ENCODE data around the gene RTP2.

DNA sequence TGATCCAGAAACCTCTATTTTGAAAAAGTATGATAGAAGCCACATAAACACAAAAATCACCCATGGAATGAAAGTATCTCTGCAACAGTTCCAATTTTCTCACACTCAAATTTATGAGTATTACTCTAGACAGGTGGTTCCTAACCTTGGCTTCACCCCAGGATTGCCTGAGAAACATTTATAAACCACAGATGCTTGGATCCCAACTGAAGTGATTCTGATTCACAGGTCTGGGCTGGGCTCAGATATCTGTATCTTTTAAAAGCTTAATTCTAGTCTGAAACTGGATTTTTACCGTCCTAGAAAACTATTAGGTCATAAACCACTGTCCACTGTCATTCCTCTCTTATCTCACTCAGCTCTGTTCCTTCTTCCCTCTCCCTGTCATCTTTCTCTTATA, 24.8 kb downstream of the RTP2 start:
- TF ChIP-seq, protein P1, sequence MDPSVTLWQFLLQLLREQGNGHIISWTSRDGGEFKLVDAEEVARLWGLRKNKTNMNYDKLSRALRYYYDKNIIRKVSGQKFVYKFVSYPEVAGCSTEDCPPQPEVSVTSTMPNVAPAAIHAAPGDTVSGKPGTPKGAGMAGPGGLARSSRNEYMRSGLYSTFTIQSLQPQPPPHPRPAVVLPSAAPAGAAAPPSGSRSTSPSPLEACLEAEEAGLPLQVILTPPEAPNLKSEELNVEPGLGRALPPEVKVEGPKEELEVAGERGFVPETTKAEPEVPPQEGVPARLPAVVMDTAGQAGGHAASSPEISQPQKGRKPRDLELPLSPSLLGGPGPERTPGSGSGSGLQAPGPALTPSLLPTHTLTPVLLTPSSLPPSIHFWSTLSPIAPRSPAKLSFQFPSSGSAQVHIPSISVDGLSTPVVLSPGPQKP (CRISPR knock-in tag; IDR thresholded peaks at IDR 0.05): no peak
- TF ChIP-seq, protein P2, sequence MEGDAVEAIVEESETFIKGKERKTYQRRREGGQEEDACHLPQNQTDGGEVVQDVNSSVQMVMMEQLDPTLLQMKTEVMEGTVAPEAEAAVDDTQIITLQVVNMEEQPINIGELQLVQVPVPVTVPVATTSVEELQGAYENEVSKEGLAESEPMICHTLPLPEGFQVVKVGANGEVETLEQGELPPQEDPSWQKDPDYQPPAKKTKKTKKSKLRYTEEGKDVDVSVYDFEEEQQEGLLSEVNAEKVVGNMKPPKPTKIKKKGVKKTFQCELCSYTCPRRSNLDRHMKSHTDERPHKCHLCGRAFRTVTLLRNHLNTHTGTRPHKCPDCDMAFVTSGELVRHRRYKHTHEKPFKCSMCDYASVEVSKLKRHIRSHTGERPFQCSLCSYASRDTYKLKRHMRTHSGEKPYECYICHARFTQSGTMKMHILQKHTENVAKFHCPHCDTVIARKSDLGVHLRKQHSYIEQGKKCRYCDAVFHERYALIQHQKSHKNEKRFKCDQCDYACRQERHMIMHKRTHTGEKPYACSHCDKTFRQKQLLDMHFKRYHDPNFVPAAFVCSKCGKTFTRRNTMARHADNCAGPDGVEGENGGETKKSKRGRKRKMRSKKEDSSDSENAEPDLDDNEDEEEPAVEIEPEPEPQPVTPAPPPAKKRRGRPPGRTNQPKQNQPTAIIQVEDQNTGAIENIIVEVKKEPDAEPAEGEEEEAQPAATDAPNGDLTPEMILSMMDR (IDR thresholded peaks at IDR 0.05 in 2 of 3, conservative IDR thresholded peaks at IDR 0.05 in 1 of 3; ENCODE audit: insufficient read depth in 2 of 3, low read depth in 1 of 3, low read length in 3 of 3): no peak
- no peak for TF ChIP-seq GTF2F1 (IDR thresholded peaks at IDR 0.05; ENCODE audit: low read depth, low read length)
- TF ChIP-seq, protein P3, sequence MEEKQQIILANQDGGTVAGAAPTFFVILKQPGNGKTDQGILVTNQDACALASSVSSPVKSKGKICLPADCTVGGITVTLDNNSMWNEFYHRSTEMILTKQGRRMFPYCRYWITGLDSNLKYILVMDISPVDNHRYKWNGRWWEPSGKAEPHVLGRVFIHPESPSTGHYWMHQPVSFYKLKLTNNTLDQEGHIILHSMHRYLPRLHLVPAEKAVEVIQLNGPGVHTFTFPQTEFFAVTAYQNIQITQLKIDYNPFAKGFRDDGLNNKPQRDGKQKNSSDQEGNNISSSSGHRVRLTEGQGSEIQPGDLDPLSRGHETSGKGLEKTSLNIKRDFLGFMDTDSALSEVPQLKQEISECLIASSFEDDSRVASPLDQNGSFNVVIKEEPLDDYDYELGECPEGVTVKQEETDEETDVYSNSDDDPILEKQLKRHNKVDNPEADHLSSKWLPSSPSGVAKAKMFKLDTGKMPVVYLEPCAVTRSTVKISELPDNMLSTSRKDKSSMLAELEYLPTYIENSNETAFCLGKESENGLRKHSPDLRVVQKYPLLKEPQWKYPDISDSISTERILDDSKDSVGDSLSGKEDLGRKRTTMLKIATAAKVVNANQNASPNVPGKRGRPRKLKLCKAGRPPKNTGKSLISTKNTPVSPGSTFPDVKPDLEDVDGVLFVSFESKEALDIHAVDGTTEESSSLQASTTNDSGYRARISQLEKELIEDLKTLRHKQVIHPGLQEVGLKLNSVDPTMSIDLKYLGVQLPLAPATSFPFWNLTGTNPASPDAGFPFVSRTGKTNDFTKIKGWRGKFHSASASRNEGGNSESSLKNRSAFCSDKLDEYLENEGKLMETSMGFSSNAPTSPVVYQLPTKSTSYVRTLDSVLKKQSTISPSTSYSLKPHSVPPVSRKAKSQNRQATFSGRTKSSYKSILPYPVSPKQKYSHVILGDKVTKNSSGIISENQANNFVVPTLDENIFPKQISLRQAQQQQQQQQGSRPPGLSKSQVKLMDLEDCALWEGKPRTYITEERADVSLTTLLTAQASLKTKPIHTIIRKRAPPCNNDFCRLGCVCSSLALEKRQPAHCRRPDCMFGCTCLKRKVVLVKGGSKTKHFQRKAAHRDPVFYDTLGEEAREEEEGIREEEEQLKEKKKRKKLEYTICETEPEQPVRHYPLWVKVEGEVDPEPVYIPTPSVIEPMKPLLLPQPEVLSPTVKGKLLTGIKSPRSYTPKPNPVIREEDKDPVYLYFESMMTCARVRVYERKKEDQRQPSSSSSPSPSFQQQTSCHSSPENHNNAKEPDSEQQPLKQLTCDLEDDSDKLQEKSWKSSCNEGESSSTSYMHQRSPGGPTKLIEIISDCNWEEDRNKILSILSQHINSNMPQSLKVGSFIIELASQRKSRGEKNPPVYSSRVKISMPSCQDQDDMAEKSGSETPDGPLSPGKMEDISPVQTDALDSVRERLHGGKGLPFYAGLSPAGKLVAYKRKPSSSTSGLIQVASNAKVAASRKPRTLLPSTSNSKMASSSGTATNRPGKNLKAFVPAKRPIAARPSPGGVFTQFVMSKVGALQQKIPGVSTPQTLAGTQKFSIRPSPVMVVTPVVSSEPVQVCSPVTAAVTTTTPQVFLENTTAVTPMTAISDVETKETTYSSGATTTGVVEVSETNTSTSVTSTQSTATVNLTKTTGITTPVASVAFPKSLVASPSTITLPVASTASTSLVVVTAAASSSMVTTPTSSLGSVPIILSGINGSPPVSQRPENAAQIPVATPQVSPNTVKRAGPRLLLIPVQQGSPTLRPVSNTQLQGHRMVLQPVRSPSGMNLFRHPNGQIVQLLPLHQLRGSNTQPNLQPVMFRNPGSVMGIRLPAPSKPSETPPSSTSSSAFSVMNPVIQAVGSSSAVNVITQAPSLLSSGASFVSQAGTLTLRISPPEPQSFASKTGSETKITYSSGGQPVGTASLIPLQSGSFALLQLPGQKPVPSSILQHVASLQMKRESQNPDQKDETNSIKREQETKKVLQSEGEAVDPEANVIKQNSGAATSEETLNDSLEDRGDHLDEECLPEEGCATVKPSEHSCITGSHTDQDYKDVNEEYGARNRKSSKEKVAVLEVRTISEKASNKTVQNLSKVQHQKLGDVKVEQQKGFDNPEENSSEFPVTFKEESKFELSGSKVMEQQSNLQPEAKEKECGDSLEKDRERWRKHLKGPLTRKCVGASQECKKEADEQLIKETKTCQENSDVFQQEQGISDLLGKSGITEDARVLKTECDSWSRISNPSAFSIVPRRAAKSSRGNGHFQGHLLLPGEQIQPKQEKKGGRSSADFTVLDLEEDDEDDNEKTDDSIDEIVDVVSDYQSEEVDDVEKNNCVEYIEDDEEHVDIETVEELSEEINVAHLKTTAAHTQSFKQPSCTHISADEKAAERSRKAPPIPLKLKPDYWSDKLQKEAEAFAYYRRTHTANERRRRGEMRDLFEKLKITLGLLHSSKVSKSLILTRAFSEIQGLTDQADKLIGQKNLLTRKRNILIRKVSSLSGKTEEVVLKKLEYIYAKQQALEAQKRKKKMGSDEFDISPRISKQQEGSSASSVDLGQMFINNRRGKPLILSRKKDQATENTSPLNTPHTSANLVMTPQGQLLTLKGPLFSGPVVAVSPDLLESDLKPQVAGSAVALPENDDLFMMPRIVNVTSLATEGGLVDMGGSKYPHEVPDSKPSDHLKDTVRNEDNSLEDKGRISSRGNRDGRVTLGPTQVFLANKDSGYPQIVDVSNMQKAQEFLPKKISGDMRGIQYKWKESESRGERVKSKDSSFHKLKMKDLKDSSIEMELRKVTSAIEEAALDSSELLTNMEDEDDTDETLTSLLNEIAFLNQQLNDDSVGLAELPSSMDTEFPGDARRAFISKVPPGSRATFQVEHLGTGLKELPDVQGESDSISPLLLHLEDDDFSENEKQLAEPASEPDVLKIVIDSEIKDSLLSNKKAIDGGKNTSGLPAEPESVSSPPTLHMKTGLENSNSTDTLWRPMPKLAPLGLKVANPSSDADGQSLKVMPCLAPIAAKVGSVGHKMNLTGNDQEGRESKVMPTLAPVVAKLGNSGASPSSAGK (IDR thresholded peaks at IDR 0.05): no peak
- TF ChIP-seq RFX5 (IDR thresholded peaks at IDR 0.05; ENCODE audit: low read depth, low read length): no peak
- TF ChIP-seq SP1 (CRISPR knock-in tag; IDR thresholded peaks at IDR 0.05): no peak
- TF ChIP-seq TRIM28 (IDR thresholded peaks at IDR 0.05): no peak
- TF ChIP-seq CREM (IDR thresholded peaks at IDR 0.05; ENCODE audit: low read depth): no peak
- no peak for TF ChIP-seq ZNF274 (IDR thresholded peaks at IDR 0.05; ENCODE audit: borderline replicate concordance, low read depth, low read length)

Data from K562 (cell line).